ENCODE data around the gene U2AF2. TPM values are rescaled to one million over a fixed set of nuclear protein-coding genes. Genes with fewer than 3 reads are reported as not detected.

Gene U2AF2
- total RNA-seq, 2 experiments from 2014 or later, result 211 to 264 TPM

DNA sequence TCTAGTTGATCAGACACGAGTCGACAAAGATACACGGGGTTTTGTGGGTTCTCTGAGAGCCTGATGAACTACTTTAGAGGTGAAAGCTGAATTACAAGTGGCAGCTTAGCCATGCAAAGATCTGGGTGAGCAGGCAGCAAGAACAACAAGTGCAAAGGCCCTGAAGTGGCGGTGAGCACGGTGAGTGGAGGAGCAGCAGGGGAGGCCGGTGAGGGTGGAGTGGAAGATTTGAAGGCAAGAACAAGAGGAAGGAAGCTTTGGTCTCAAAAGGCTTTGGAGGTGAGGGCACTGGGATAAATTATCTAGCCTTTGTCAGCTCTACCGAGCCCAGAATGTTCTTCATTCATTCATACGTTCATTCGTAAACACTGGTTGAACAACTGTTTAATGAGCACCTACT lies 48.0 kb upstream of the U2AF2 start:
- Histone ChIP-seq H3K4me3 (ENCODE audit: low read depth, low read length, poor library complexity, severe bottlenecking) (peak overlapping the region; percentile 95), H2AFZ (ENCODE audit: low read length) (no peak overlapping the region), H3K9me3 (ENCODE audit: low read length) (no peaks in the 10 kb centered on the region), H3K4me2 (ENCODE audit: low read length) (peak overlapping the region; percentile 99), H3K36me3 (ENCODE audit: insufficient read depth, low read length) (peaks cover 33% of the 10 kb centered on the region), H3K27ac (ENCODE audit: low read depth, low read length, poor library complexity, severe bottlenecking) (peak overlapping the region; percentile 97), H4K20me1 (ENCODE audit: insufficient read depth, low read length) (no peaks in the 10 kb centered on the region), H3K79me2 (ENCODE audit: insufficient read depth, low read depth, low read length) (peaks cover 20% of the 10 kb centered on the region), H3K4me1 (ENCODE audit: insufficient read depth, low read length, poor library complexity, severe bottlenecking) (peaks cover 25% of the 10 kb centered on the region), H3K9me2 (ENCODE audit: insufficient read depth, low read length) (no peaks in the 10 kb centered on the region)
- no peak for DNase-seq (ENCODE audit: low spot score)
- intact Hi-C loops (cut with micrococcal nuclease; ENCODE audit: unreplicated experiment), result loop anchor here (1.0 kb wide), 1 partner anchor 91 kb away; no protein-coding TSS in a partner anchor
- POLR2A ChIA-PET, result interaction anchor here (0.8 kb wide), 2 partner anchors 18 to 539 kb away, joined by 3 to 4 read pairs; partner anchors contain the start of gene ZNF784
- CTCF ChIA-PET (ENCODE audit: unreplicated experiment), result interaction anchor here (1.0 kb wide), 1 partner anchor 19 kb away, joined by 3 read pairs; no protein-coding TSS in a partner anchor
- BruUV-seq (replicated peaks), result no TSS peak
- TF ChIP-seq, protein P1, sequence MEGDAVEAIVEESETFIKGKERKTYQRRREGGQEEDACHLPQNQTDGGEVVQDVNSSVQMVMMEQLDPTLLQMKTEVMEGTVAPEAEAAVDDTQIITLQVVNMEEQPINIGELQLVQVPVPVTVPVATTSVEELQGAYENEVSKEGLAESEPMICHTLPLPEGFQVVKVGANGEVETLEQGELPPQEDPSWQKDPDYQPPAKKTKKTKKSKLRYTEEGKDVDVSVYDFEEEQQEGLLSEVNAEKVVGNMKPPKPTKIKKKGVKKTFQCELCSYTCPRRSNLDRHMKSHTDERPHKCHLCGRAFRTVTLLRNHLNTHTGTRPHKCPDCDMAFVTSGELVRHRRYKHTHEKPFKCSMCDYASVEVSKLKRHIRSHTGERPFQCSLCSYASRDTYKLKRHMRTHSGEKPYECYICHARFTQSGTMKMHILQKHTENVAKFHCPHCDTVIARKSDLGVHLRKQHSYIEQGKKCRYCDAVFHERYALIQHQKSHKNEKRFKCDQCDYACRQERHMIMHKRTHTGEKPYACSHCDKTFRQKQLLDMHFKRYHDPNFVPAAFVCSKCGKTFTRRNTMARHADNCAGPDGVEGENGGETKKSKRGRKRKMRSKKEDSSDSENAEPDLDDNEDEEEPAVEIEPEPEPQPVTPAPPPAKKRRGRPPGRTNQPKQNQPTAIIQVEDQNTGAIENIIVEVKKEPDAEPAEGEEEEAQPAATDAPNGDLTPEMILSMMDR (conservative IDR thresholded peaks at IDR 0.05; ENCODE audit: low read length), result no peak
- no peak for TF ChIP-seq EZH2phosphoT487 (IDR thresholded peaks at IDR 0.05; ENCODE audit: borderline replicate concordance, low read depth, low read length)

DNA sequence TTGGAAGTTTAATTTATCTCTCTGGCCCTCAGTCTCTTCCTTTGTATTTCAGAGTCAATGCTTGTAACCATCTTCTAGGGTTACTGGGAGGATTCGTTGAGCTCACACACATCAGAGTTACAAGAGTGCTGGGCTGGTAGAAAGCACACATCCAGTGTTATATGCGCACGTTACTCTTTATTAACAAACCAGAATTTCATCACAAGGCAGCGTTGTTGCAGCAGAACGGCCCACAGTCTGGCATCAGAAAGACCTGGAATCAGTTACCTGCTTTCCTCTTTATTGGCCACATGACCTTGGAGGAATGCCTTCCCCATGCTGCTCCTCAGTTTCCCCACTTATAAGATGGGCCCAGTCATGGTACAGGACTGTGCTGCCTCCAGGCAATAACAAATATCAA lies 45.5 kb upstream of the U2AF2 start:
- peaks cover 20% of the 10 kb centered on the region for H3K79me2 ChIP-seq (ENCODE audit: insufficient read depth, low read depth, low read length)
- BruUV-seq (replicated peaks), result no TSS peak
- peaks cover 14% of the 10 kb centered on the region for H3K4me1 ChIP-seq (ENCODE audit: insufficient read depth, low read length, poor library complexity, severe bottlenecking)
- TF ChIP-seq, protein P1 (conservative IDR thresholded peaks at IDR 0.05; ENCODE audit: low read length), result no peak
- POLR2A ChIA-PET, result interaction anchor here (0.6 kb wide), 1 partner anchor 505 kb away, joined by 4 read pairs; no protein-coding TSS in a partner anchor
- peaks cover 33% of the 10 kb centered on the region for H3K36me3 ChIP-seq (ENCODE audit: insufficient read depth, low read length)
- no peak overlapping the region for H3K27ac ChIP-seq (ENCODE audit: low read depth, low read length, poor library complexity, severe bottlenecking)
- CTCF ChIA-PET (ENCODE audit: unreplicated experiment), result no interaction called here
- H3K4me3 ChIP-seq (ENCODE audit: low read depth, low read length, poor library complexity, severe bottlenecking), result no peak overlapping the region
- H4K20me1 ChIP-seq (ENCODE audit: insufficient read depth, low read length), result no peaks in the 10 kb centered on the region
- DNase-seq (ENCODE audit: low spot score), result no peak
- H2AFZ ChIP-seq (ENCODE audit: low read length), result no peak overlapping the region
- no peaks in the 10 kb centered on the region for H3K9me2 ChIP-seq (ENCODE audit: insufficient read depth, low read length)
- intact Hi-C loops (cut with micrococcal nuclease; ENCODE audit: unreplicated experiment), result no loop called here
- no peaks in the 10 kb centered on the region for H3K9me3 ChIP-seq (ENCODE audit: low read length)
- H3K4me2 ChIP-seq (ENCODE audit: low read length), result no peak overlapping the region

DNA sequence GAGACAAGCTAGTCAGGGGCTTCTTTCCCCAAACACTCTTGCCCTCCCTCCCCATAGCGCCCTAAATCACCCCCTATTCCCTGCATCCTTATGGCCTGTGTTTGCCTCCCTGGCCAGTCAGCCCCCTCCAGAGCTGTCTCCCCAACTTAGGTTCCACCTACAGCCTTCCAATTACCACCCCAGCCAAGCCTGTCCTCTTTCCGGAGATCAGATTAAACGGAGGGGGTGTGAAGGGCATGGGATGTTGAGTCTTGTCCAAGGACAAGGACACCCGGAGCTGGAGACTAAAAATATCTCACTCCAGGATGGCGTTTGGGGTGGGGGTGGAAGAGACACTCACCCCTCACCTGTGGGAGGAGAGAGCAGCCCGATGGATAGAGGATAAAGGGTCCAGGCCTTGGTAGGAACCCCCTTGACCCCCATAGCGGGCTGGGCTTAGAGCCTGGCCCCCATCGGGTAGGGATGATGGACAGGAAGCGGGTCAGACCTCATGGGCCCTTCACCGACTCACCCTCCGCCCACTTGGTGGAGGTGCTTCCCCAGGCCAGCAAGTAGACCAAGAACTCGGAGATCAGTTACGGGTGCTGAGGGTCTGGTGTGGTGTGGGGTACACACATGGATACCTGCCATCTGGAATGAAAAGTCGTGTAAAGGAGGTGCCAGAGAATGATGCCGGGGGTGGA lies 43.4 kb upstream of the U2AF2 start:
- Histone ChIP-seq H2AFZ (ENCODE audit: low read length) (no peak overlapping the region), H3K79me2 (ENCODE audit: insufficient read depth, low read depth, low read length) (peaks cover 19% of the 10 kb centered on the region), H3K36me3 (ENCODE audit: insufficient read depth, low read length) (peaks cover 49% of the 10 kb centered on the region), H3K4me3 (ENCODE audit: low read depth, low read length, poor library complexity, severe bottlenecking) (no peak overlapping the region), H3K9me2 (ENCODE audit: insufficient read depth, low read length) (no peaks in the 10 kb centered on the region), H3K9me3 (ENCODE audit: low read length) (no peaks in the 10 kb centered on the region), H4K20me1 (ENCODE audit: insufficient read depth, low read length) (no peaks in the 10 kb centered on the region), H3K4me1 (ENCODE audit: insufficient read depth, low read length, poor library complexity, severe bottlenecking) (peaks cover 7% of the 10 kb centered on the region), H3K27ac (ENCODE audit: low read depth, low read length, poor library complexity, severe bottlenecking) (no peak overlapping the region), H3K4me2 (ENCODE audit: low read length) (no peak overlapping the region)
- TF ChIP-seq EZH2phosphoT487 (IDR thresholded peaks at IDR 0.05; ENCODE audit: borderline replicate concordance, low read depth, low read length), result no peak
- TF ChIP-seq, protein P1 (conservative IDR thresholded peaks at IDR 0.05; ENCODE audit: low read length), result no peak
- no peak for DNase-seq (ENCODE audit: low spot score)
- CTCF ChIA-PET (ENCODE audit: unreplicated experiment), result interaction anchor here (0.5 kb wide), 1 partner anchor 272 kb away, joined by 3 read pairs; no protein-coding TSS in a partner anchor
- no TSS peak for BruUV-seq (replicated peaks)
- intact Hi-C loops (cut with micrococcal nuclease; ENCODE audit: unreplicated experiment), result no loop called here
- POLR2A ChIA-PET, result no interaction called here

Data from OCI-LY7 (cell line).